ENCODE results near the gene RNASE8.
"Not testable (repeated sequence)": the region's sequence is repeated elsewhere in the genome, so short reads cannot be mapped to it uniquely, and the experiment has no call there.

Gene RNASE8

GRCh38 chr14:21029917-21030316 is 27.7 kb upstream of the RNASE8 start, which contains the start of gene TPPP2:
Gene TPPP2 (plus strand): TSS chr14:21030217. CDS start chr14:21030582, 365 bp downstream.
- DNase-seq (ENCODE audit: extremely low read depth in 1 of 2, low read depth in 1 of 2): no peak

GRCh38 chr14:21030531-21030930 is 27.1 kb upstream of the RNASE8 start:
- DNase-seq (ENCODE audit: extremely low read depth in 1 of 2, low read depth in 1 of 2): no peak

- DNase-seq (ENCODE audit: extremely low read depth in 1 of 2, low read depth in 1 of 2): no peak
These were observed 25.1 kb upstream of the RNASE8 start for GRCh38 chr14:21032326-21033132.

- DNase-seq (ENCODE audit: extremely low read depth in 1 of 2, low read depth in 1 of 2): no peak
These were observed 24.4 kb upstream of the RNASE8 start for GRCh38 chr14:21033133-21033698.

- no peak for DNase-seq (ENCODE audit: extremely low read depth in 1 of 2, low read depth in 1 of 2)
These were observed 22.9 kb upstream of the RNASE8 start, which contains the start of gene RNASE13 for GRCh38 chr14:21034707-21035106. Gene RNASE13 (minus strand): TSS chr14:21034807. CDS start chr14:21034288, 519 bp downstream.

GRCh38 chr14:21036751-21037150 is 20.9 kb upstream of the RNASE8 start:
- no peak for DNase-seq (ENCODE audit: extremely low read depth in 1 of 2, low read depth in 1 of 2)

GRCh38 chr14:21037156-21037555 is 20.5 kb upstream of the RNASE8 start:
- DNase-seq (ENCODE audit: extremely low read depth in 1 of 2, low read depth in 1 of 2): no peak

- no peak for DNase-seq (ENCODE audit: extremely low read depth in 1 of 2, low read depth in 1 of 2)
These were observed 18.9 kb upstream of the RNASE8 start for GRCh38 chr14:21038441-21039422.

- no peak for DNase-seq (ENCODE audit: extremely low read depth in 1 of 2, low read depth in 1 of 2)
These were observed 17.8 kb upstream of the RNASE8 start for GRCh38 chr14:21039585-21040369.

- DNase-seq (ENCODE audit: extremely low read depth in 1 of 2, low read depth in 1 of 2): no peak
These were observed 17.2 kb upstream of the RNASE8 start for GRCh38 chr14:21040370-21040925.

GRCh38 chr14:21040941-21041340 is 16.7 kb upstream of the RNASE8 start:
- DNase-seq (ENCODE audit: extremely low read depth in 1 of 2, low read depth in 1 of 2): not testable (repeated sequence)

GRCh38 chr14:21041676-21042433 is 15.8 kb upstream of the RNASE8 start, which contains the start of gene RNASE7:
Gene RNASE7 (plus strand): TSS chr14:21042362. CDS start chr14:21042993, 631 bp downstream.
- DNase-seq (ENCODE audit: extremely low read depth in 1 of 2, low read depth in 1 of 2): no peak

- no peak for DNase-seq (ENCODE audit: extremely low read depth in 1 of 2, low read depth in 1 of 2)
These were observed 14.7 kb upstream of the RNASE8 start for GRCh38 chr14:21042918-21043317.

GRCh38 chr14:21043387-21043973 is 14.1 kb upstream of the RNASE8 start:
- DNase-seq (ENCODE audit: extremely low read depth in 1 of 2, low read depth in 1 of 2): no peak

GRCh38 chr14:21043974-21044618 is 13.5 kb upstream of the RNASE8 start:
- DNase-seq (ENCODE audit: extremely low read depth in 1 of 2, low read depth in 1 of 2): no peak

- DNase-seq (ENCODE audit: extremely low read depth in 1 of 2, low read depth in 1 of 2): no peak
These were observed 10.2 kb upstream of the RNASE8 start for GRCh38 chr14:21047378-21047781.

- DNase-seq (ENCODE audit: extremely low read depth in 1 of 2, low read depth in 1 of 2): no peak
These were observed 9.0 kb upstream of the RNASE8 start for GRCh38 chr14:21048638-21049037.

- no peak for DNase-seq (ENCODE audit: extremely low read depth in 1 of 2, low read depth in 1 of 2)
These were observed 8.3 kb upstream of the RNASE8 start for GRCh38 chr14:21049271-21049673.
